Breast epithelium (tissue), 3 donors: ENCODE data around the gene MYBL2.

Experiments used
- POLR2A ChIP-seq: fragments of 450-650 bp; IDR thresholded peaks from one replicate; pipeline ENCODE4 v1.6.1; 2016; ENCODE audit warnings: antibody characterized with exemption, mild to moderate bottlenecking, moderate library complexity
- TF ChIP-seq, protein P1 (sequence below), 3 donors: fragments of 450-650 bp; IDR thresholded peaks; one replicate each; pipeline ENCODE4 v1.5.1; 2016 to 2017; ENCODE audit warnings: antibody characterized with exemption in 3 of 3, mild to moderate bottlenecking in 3 of 3, moderate library complexity in 3 of 3

DNA sequence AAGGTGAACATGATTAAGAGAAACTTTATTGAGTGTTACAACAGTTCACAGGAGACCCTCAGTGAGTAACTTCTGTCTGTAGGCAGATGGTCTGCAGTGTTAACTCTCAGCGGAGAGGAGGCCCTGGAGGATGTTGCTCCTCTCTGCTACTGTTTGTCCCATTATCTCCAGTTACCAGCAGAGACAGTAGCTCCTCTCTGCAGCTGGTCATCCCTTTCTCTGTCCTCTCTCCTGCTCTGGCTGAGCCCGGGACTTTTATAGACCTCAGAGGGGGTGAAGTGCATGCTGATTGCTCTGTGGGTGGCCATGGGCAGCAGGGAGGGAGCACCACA lies 54.1 kb downstream of the MYBL2 start:
- TF ChIP-seq, protein P1, sequence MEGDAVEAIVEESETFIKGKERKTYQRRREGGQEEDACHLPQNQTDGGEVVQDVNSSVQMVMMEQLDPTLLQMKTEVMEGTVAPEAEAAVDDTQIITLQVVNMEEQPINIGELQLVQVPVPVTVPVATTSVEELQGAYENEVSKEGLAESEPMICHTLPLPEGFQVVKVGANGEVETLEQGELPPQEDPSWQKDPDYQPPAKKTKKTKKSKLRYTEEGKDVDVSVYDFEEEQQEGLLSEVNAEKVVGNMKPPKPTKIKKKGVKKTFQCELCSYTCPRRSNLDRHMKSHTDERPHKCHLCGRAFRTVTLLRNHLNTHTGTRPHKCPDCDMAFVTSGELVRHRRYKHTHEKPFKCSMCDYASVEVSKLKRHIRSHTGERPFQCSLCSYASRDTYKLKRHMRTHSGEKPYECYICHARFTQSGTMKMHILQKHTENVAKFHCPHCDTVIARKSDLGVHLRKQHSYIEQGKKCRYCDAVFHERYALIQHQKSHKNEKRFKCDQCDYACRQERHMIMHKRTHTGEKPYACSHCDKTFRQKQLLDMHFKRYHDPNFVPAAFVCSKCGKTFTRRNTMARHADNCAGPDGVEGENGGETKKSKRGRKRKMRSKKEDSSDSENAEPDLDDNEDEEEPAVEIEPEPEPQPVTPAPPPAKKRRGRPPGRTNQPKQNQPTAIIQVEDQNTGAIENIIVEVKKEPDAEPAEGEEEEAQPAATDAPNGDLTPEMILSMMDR (IDR thresholded peaks at IDR 0.05), result no peak
- no peak for TF ChIP-seq POLR2A
